GM20000 (cell line): Measurements from ENCODE around the gene DYNLRB1.

Experiments used
- DNase-seq: peaks from one replicate; pipeline ENCODE4 v3.0.0; 2012; ENCODE audit warnings: low spot score
- CTCF ChIP-seq: IDR thresholded peaks from 2 replicates; pipeline ENCODE4 v1.5.1; 2012; ENCODE audit warnings: mild to moderate bottlenecking, control low read depth; ENCODE audit errors: extremely low read depth, missing control alignments

DYNLRB1 gene

GRCh38 chr20:34525709-34526416, 9.6 kb downstream of the DYNLRB1 start:
- TF ChIP-seq CTCF = no peak
- DNase-seq = no peak

- no peak for TF ChIP-seq CTCF
- DNase-seq = no peak
Measured at GRCh38 chr20:34526466-34526865, 10.2 kb downstream of the DYNLRB1 start.

GRCh38 chr20:34527016-34527415, 10.8 kb downstream of the DYNLRB1 start:
- no peak for DNase-seq

GRCh38 chr20:34528921-34529297, 12.7 kb downstream of the DYNLRB1 start:
- no peak for DNase-seq
- no peak for TF ChIP-seq CTCF

More at GRCh38 chr20:34527016-34527415, 10.8 kb downstream of the DYNLRB1 start:
- TF ChIP-seq CTCF = no peak

- no peak for TF ChIP-seq CTCF
- no peak for DNase-seq
Measured at GRCh38 chr20:34529742-34530141, 13.5 kb downstream of the DYNLRB1 start.

- DNase-seq = no peak
- TF ChIP-seq CTCF = no peak
Measured at GRCh38 chr20:34530342-34530741, 14.1 kb downstream of the DYNLRB1 start.

- TF ChIP-seq CTCF = no peak
- no peak for DNase-seq
Measured at GRCh38 chr20:34531608-34532265, 15.5 kb downstream of the DYNLRB1 start.
